HEK293 (cell line): ENCODE measurements around the gene MRC2.

Source experiments
- CTCF ChIA-PET: fragments of 350-600 bp; formaldehyde crosslinking; extraction: SDS; loops from one replicate; lab custom pipeline; 2021; ENCODE audit warnings: antibody characterized with exemption; lab: Yijun Ruan, JAX
- POLR2A ChIA-PET: fragments of 300-600 bp; formaldehyde crosslinking; extraction: SDS; loops from one replicate; lab custom pipeline; 2020; ENCODE audit warnings: antibody characterized with exemption, inconsistent platforms; lab: Yijun Ruan, JAX
- H3K27ac ChIP-seq: fragments of 200-500 bp; sonication (Bioruptor generic); 2 replicates; pipeline ENCODE4 v1.5.1; 2014; ENCODE audit warnings: low read depth, low read length, control low read depth, inconsistent platforms; ENCODE audit errors: extremely low read depth
- H3K36me3 ChIP-seq, 2 experiments: fragments of 200-500 bp in 1 of 2; sonication (Bioruptor generic) in 1 of 2; 1 replicate in 1 of 2; 2 replicates in 1 of 2; pipeline ENCODE4 v1.5.1; 2014 to 2017; ENCODE audit warnings: inconsistent platforms in 2 of 2, low read length in 2 of 2; ENCODE audit not compliant: control insufficient read depth in 2 of 2, insufficient read depth in 1 of 2
- H3K4me1 ChIP-seq: fragments of 200-500 bp; sonication (Bioruptor generic); 2 replicates; pipeline ENCODE4 v1.5.1; 2014; ENCODE audit warnings: mild to moderate bottlenecking, low read length, inconsistent platforms; ENCODE audit not compliant: control insufficient read depth, insufficient read depth
- H3K4me3 ChIP-seq: 2 replicates; pipeline ENCODE4 v1.5.1; 2011; ENCODE audit warnings: low read depth, mild to moderate bottlenecking, control low read depth, low read length, moderate library complexity
- H3K9me3 ChIP-seq: fragments of 200-500 bp; sonication (Bioruptor generic); 2 replicates; pipeline ENCODE4 v1.5.1; 2014; ENCODE audit warnings: low read depth, low read length, inconsistent platforms; ENCODE audit not compliant: control insufficient read depth, insufficient read depth
- CTCF ChIP-seq: fragments of 450-650 bp; formaldehyde crosslinking; IDR thresholded peaks from 2 replicates; pipeline ENCODE4 v1.5.1; 2016; ENCODE audit warnings: missing biosample characterization, missing genetic modification characterization
- GLI2 ChIP-seq: fragments of 450-650 bp; formaldehyde crosslinking; IDR thresholded peaks from 2 replicates; pipeline ENCODE4; 2017; ENCODE audit warnings: missing biosample characterization, missing genetic modification characterization, low read depth, borderline replicate concordance
- KLF16 ChIP-seq: fragments of 450-650 bp; formaldehyde crosslinking; IDR thresholded peaks from 2 replicates; pipeline ENCODE4 v1.5.1; 2017; ENCODE audit warnings: missing biosample characterization, missing genetic modification characterization
- KLF9 ChIP-seq: fragments of 450-650 bp; formaldehyde crosslinking; IDR thresholded peaks from 2 replicates; pipeline ENCODE4 v1.5.1; 2016; ENCODE audit warnings: missing biosample characterization, missing genetic modification characterization, low read depth
- MEIS1 ChIP-seq: sonication (generic); formaldehyde crosslinking; IDR thresholded peaks from 2 replicates; pipeline ENCODE4 v1.8.1; 2022; ENCODE audit warnings: missing genetic modification reagents, mild to moderate bottlenecking, borderline replicate concordance
- SETDB1 ChIP-seq: IDR thresholded peaks from one replicate; pipeline ENCODE4 v1.6.1; 2017; ENCODE audit warnings: mild to moderate bottlenecking, low read length, moderate library complexity, mixed read lengths; ENCODE audit not compliant: insufficient read length
- YY1 ChIP-seq: fragments of 450-650 bp; formaldehyde crosslinking; IDR thresholded peaks from 2 replicates; pipeline ENCODE4 v1.5.1; 2018; ENCODE audit warnings: missing biosample characterization, missing genetic modification characterization
- YY2 ChIP-seq: fragments of 450-650 bp; formaldehyde crosslinking; IDR thresholded peaks from 2 replicates; pipeline ENCODE4 v1.5.1; 2016; ENCODE audit warnings: missing biosample characterization, missing genetic modification characterization
- ZBTB17 ChIP-seq: fragments of 450-650 bp; formaldehyde crosslinking; IDR thresholded peaks from 2 replicates; pipeline ENCODE4 v1.5.1; 2016; ENCODE audit warnings: missing biosample characterization, missing genetic modification characterization
- ZBTB44 ChIP-seq: fragments of 450-650 bp; IDR thresholded peaks from 2 replicates; pipeline ENCODE4 v1.5.1; 2018; ENCODE audit warnings: missing biosample characterization, mild to moderate bottlenecking, missing genetic modification characterization
- ZNF112 ChIP-seq: fragments of 450-650 bp; formaldehyde crosslinking; IDR thresholded peaks from 2 replicates; pipeline ENCODE4 v1.5.0; 2017; ENCODE audit warnings: missing biosample characterization, missing genetic modification characterization
- ZNF140 ChIP-seq: fragments of 450-650 bp; formaldehyde crosslinking; IDR thresholded peaks from 2 replicates; pipeline ENCODE4 v1.5.1; 2016; ENCODE audit warnings: missing biosample characterization, missing genetic modification characterization
- ZNF214 ChIP-seq: fragments of 450-650 bp; formaldehyde crosslinking; IDR thresholded peaks from 2 replicates; pipeline ENCODE4 v1.5.1; 2017; ENCODE audit warnings: missing biosample characterization, mild to moderate bottlenecking, missing genetic modification characterization, borderline replicate concordance
- ZNF221 ChIP-seq: fragments of 450-650 bp; formaldehyde crosslinking; IDR thresholded peaks from 2 replicates; pipeline ENCODE4 v1.5.1; 2017; ENCODE audit warnings: missing biosample characterization, missing genetic modification characterization, borderline replicate concordance
- ZNF391 ChIP-seq: fragments of 450-650 bp; formaldehyde crosslinking; IDR thresholded peaks from 2 replicates; pipeline ENCODE4 v1.5.1; 2016; ENCODE audit warnings: low read depth, missing biosample characterization, missing genetic modification characterization, borderline replicate concordance
- ZNF558 ChIP-seq: fragments of 450-650 bp; formaldehyde crosslinking; IDR thresholded peaks from 2 replicates; pipeline ENCODE4 v1.5.1; 2016; ENCODE audit warnings: missing biosample characterization, missing genetic modification characterization
- ZNF621 ChIP-seq: fragments of 450-650 bp; formaldehyde crosslinking; IDR thresholded peaks from 2 replicates; pipeline ENCODE4 v1.5.1; 2017; ENCODE audit warnings: missing biosample characterization, missing genetic modification characterization
- ZNF664 ChIP-seq: fragments of 450-650 bp; formaldehyde crosslinking; IDR thresholded peaks from 2 replicates; pipeline ENCODE4 v1.5.1; 2016; ENCODE audit warnings: missing biosample characterization, missing genetic modification characterization
- ZNF747 ChIP-seq: fragments of 450-650 bp; formaldehyde crosslinking; IDR thresholded peaks from 2 replicates; pipeline ENCODE4 v1.5.1; 2016; ENCODE audit warnings: missing biosample characterization, missing genetic modification characterization
- ZNF843 ChIP-seq: fragments of 450-650 bp; formaldehyde crosslinking; IDR thresholded peaks from 2 replicates; pipeline ENCODE4 v1.5.1; 2016; ENCODE audit warnings: missing biosample characterization, missing genetic modification characterization
- ZSCAN23 ChIP-seq: fragments of 450-650 bp; formaldehyde crosslinking; IDR thresholded peaks from 2 replicates; pipeline ENCODE4 v1.5.1; 2016; ENCODE audit warnings: missing biosample characterization, missing genetic modification characterization

The MRC2 gene

GRCh38 chr17:62621223-62621622 is 6.2 kb upstream of the MRC2 start (continued):
- TF ChIP-seq ZNF214 (tag by site-specific recombination), result no peak
- TF ChIP-seq ZNF391 (tag by site-specific recombination), result no peak
- no peak for TF ChIP-seq ZNF140 (tag by site-specific recombination)

GRCh38 chr17:62625184-62625869 is 2.1 kb upstream of the MRC2 start:
- H3K27ac ChIP-seq, result no peak overlapping the region
- no peak for TF ChIP-seq ZNF664 (tag by site-specific recombination)
- TF ChIP-seq ZBTB17 (tag by site-specific recombination), result no peak
- TF ChIP-seq MEIS1 (CRISPR knock-in tag), result no peak
- TF ChIP-seq ZSCAN23 (tag by site-specific recombination), result no peak
- no peak for TF ChIP-seq ZNF747 (tag by site-specific recombination)
- TF ChIP-seq ZNF221, result no peak
- no peak for TF ChIP-seq ZNF112
- TF ChIP-seq SETDB1, result no peak
- no peak for TF ChIP-seq YY2
- TF ChIP-seq KLF9, result no peak
- CTCF ChIA-PET, result no interaction called here

GRCh38 chr17:62625870-62626200 is 1.6 kb upstream of the MRC2 start:
- CTCF ChIA-PET, result no interaction called here
- Histone ChIP-seq H3K4me1 (0 out of 2 replicates have a peak, but pooled peaks cover 2% of the 10 kb centered on the region), H3K9me3 (no peaks in the 10 kb centered on the region), H3K36me3 (peaks cover 0 to 9% of the 10 kb centered on the region in 2 experiments; a peak in 1 of 3 replicates), H3K27ac (no peak overlapping the region), H3K4me3 (no peak overlapping the region)
- TF ChIP-seq ZBTB44 (tag by site-specific recombination), result no peak
- no peak for TF ChIP-seq ZNF558 (tag by site-specific recombination)
- no peak for TF ChIP-seq YY1 (tag by site-specific recombination)
- TF ChIP-seq GLI2 (tag by site-specific recombination), result no peak
- TF ChIP-seq ZBTB17 (tag by site-specific recombination), result no peak
- no peak for TF ChIP-seq CTCF (tag by site-specific recombination)
- no peak for TF ChIP-seq ZNF843 (tag by site-specific recombination)
- no peak for TF ChIP-seq ZNF621 (tag by site-specific recombination)
- no peak for TF ChIP-seq KLF16
- no peak for TF ChIP-seq ZNF747 (tag by site-specific recombination)
- POLR2A ChIA-PET, result no interaction called here

More at GRCh38 chr17:62625184-62625869, 2.1 kb upstream of the MRC2 start:
- Histone ChIP-seq H3K36me3 (peaks cover 0 to 9% of the 10 kb centered on the region in 2 experiments; a peak in 1 of 3 replicates), H3K4me1 (0 out of 2 replicates have a peak, but pooled peaks cover 2% of the 10 kb centered on the region), H3K4me3 (no peak overlapping the region), H3K9me3 (no peaks in the 10 kb centered on the region)
- POLR2A ChIA-PET, result interaction anchor here (0.6 kb wide), 1 partner anchor 11 kb away, joined by 4 read pairs; no protein-coding TSS in a partner anchor
